ENCODE results near the gene MECR. TPM values are rescaled to one million over a fixed set of nuclear protein-coding genes. Genes with fewer than 3 reads are reported as not detected.

The MECR gene
- total RNA-seq, 2 experiments from 2014 or later = 42.0 to 42.7 TPM

- peak within 1 kb of the TSS; percentile 96 for H3K4me3 Mint-ChIP-seq
- H3K27ac Mint-ChIP-seq = peak within 1 kb of the TSS; percentile 98
- peak; percentile 100 for DNase-seq
- no peaks in the 10 kb centered on the region for H3K27me3 Mint-ChIP-seq
- H3K4me1 Mint-ChIP-seq = peaks cover 43% of the 10 kb centered on the region
- H3K36me3 Mint-ChIP-seq = peaks cover 40% of the 10 kb centered on the region
- peaks cover 2% of the 10 kb centered on the region for H3K9me3 Mint-ChIP-seq
Observed at GRCh38 chr1:29181413-29182225, 49.1 kb downstream of the MECR start, which contains the start of gene SRSF4. Gene SRSF4 (minus strand): TSS chr1:29181900. CDS start chr1:29181752, 148 bp downstream.

- DNase-seq = no peak
- Mint-ChIP-seq H3K4me3 (peak overlapping the region; percentile 96), H3K9me3 (peaks cover 2% of the 10 kb centered on the region), H3K27ac (peak overlapping the region; percentile 98), H3K27me3 (no peaks in the 10 kb centered on the region), H3K4me1 (peaks cover 46% of the 10 kb centered on the region), H3K36me3 (peaks cover 47% of the 10 kb centered on the region)
Observed at GRCh38 chr1:29180497-29181412, 50.0 kb downstream of the MECR start.

GRCh38 chr1:29179641-29180184, 51.0 kb downstream of the MECR start:
- H3K4me1 Mint-ChIP-seq = peaks cover 47% of the 10 kb centered on the region
- H3K4me3 Mint-ChIP-seq = peak overlapping the region; percentile 96
- H3K9me3 Mint-ChIP-seq = peaks cover 2% of the 10 kb centered on the region

GRCh38 chr1:29177022-29177705, 53.6 kb downstream of the MECR start:
- Mint-ChIP-seq H3K27ac (peak overlapping the region; percentile 80), H3K4me1 (peaks cover 47% of the 10 kb centered on the region), H3K4me3 (peak overlapping the region; percentile 23), H3K27me3 (no peaks in the 10 kb centered on the region), H3K9me3 (peaks cover 4% of the 10 kb centered on the region), H3K36me3 (peaks cover 65% of the 10 kb centered on the region)
- DNase-seq = no peak

More at GRCh38 chr1:29179641-29180184, 51.0 kb downstream of the MECR start:
- Mint-ChIP-seq H3K27ac (peak overlapping the region; percentile 98), H3K27me3 (no peaks in the 10 kb centered on the region), H3K36me3 (peaks cover 51% of the 10 kb centered on the region)
- DNase-seq = no peak

- Mint-ChIP-seq H3K36me3 (peaks cover 68% of the 10 kb centered on the region), H3K9me3 (peaks cover 4% of the 10 kb centered on the region), H3K4me3 (no peak overlapping the region), H3K4me1 (peaks cover 49% of the 10 kb centered on the region), H3K27ac (no peak overlapping the region), H3K27me3 (no peaks in the 10 kb centered on the region)
- no peak for DNase-seq
Observed at GRCh38 chr1:29176576-29176975, 54.2 kb downstream of the MECR start.

- no peak for DNase-seq
- Mint-ChIP-seq H3K4me1 (peaks cover 56% of the 10 kb centered on the region), H3K36me3 (peaks cover 56% of the 10 kb centered on the region), H3K27ac (no peak overlapping the region), H3K4me3 (no peak overlapping the region), H3K27me3 (no peaks in the 10 kb centered on the region), H3K9me3 (peaks cover 2% of the 10 kb centered on the region)
Observed at GRCh38 chr1:29172415-29172939, 58.3 kb downstream of the MECR start.

GRCh38 chr1:29171521-29171920, 59.2 kb downstream of the MECR start:
- peaks cover 2% of the 10 kb centered on the region for H3K9me3 Mint-ChIP-seq
- H3K4me1 Mint-ChIP-seq = peaks cover 54% of the 10 kb centered on the region
- peak overlapping the region; percentile 22 for H3K4me3 Mint-ChIP-seq
- DNase-seq = no peak
- peaks cover 49% of the 10 kb centered on the region for H3K36me3 Mint-ChIP-seq
- no peak overlapping the region for H3K27ac Mint-ChIP-seq
- no peaks in the 10 kb centered on the region for H3K27me3 Mint-ChIP-seq

- no peaks in the 10 kb centered on the region for H3K27me3 Mint-ChIP-seq
- peak overlapping the region; percentile 19 for H3K4me3 Mint-ChIP-seq
- H3K9me3 Mint-ChIP-seq = peaks cover 2% of the 10 kb centered on the region
- H3K36me3 Mint-ChIP-seq = peaks cover 46% of the 10 kb centered on the region
- no peak for DNase-seq
- peaks cover 56% of the 10 kb centered on the region for H3K4me1 Mint-ChIP-seq
- peak overlapping the region; percentile 26 for H3K27ac Mint-ChIP-seq
Observed at GRCh38 chr1:29171089-29171488, 59.6 kb downstream of the MECR start.

- DNase-seq = no peak
- Mint-ChIP-seq H3K4me3 (no peak overlapping the region), H3K4me1 (peaks cover 63% of the 10 kb centered on the region), H3K9me3 (peaks cover 2% of the 10 kb centered on the region), H3K27ac (peak overlapping the region; percentile 10), H3K27me3 (no peaks in the 10 kb centered on the region), H3K36me3 (peaks cover 42% of the 10 kb centered on the region)
Observed at GRCh38 chr1:29169976-29170375, 60.8 kb downstream of the MECR start.

GRCh38 chr1:29167904-29168303, 62.8 kb downstream of the MECR start:
- Mint-ChIP-seq H3K4me3 (no peak overlapping the region), H3K36me3 (peaks cover 42% of the 10 kb centered on the region)

GRCh38 chr1:29166291-29166878, 64.3 kb downstream of the MECR start:
- H3K27me3 Mint-ChIP-seq = no peaks in the 10 kb centered on the region
- peaks cover 31% of the 10 kb centered on the region for H3K36me3 Mint-ChIP-seq
- H3K9me3 Mint-ChIP-seq = no peaks in the 10 kb centered on the region
- H3K4me1 Mint-ChIP-seq = peaks cover 65% of the 10 kb centered on the region
- H3K27ac Mint-ChIP-seq = no peak overlapping the region
- DNase-seq = no peak
- no peak overlapping the region for H3K4me3 Mint-ChIP-seq

More at GRCh38 chr1:29167904-29168303, 62.8 kb downstream of the MECR start:
- Mint-ChIP-seq H3K27ac (no peak overlapping the region), H3K4me1 (peaks cover 71% of the 10 kb centered on the region), H3K27me3 (no peaks in the 10 kb centered on the region), H3K9me3 (no peaks in the 10 kb centered on the region)
- DNase-seq = no peak

GRCh38 chr1:29164588-29164987, 66.1 kb downstream of the MECR start:
- H3K9me3 Mint-ChIP-seq = no peaks in the 10 kb centered on the region
- no peak overlapping the region for H3K27ac Mint-ChIP-seq
- H3K4me1 Mint-ChIP-seq = peaks cover 49% of the 10 kb centered on the region
- H3K27me3 Mint-ChIP-seq = no peaks in the 10 kb centered on the region
- no peak for DNase-seq
- H3K36me3 Mint-ChIP-seq = peaks cover 24% of the 10 kb centered on the region
- H3K4me3 Mint-ChIP-seq = no peak overlapping the region

GRCh38 chr1:29162476-29163138, 68.1 kb downstream of the MECR start:
- H3K4me1 Mint-ChIP-seq = peaks cover 35% of the 10 kb centered on the region
- H3K27ac Mint-ChIP-seq = no peak overlapping the region
- no peaks in the 10 kb centered on the region for H3K9me3 Mint-ChIP-seq
- no peak for DNase-seq
- H3K27me3 Mint-ChIP-seq = no peaks in the 10 kb centered on the region
- no peak overlapping the region for H3K4me3 Mint-ChIP-seq
- H3K36me3 Mint-ChIP-seq = peaks cover 29% of the 10 kb centered on the region

Measured in activated naive CD8-positive, alpha-beta T cell treated with anti-CD3 and anti-CD28 coated beads for 36 hours (primary cell).